GM12875 (cell line): ENCODE data around the gene CENPC.

Source experiments
- H3K4me3 ChIP-seq: one replicate; pipeline ENCODE4 v1.5.1; 2011; ENCODE audit warnings: low read depth, low read length, control low read depth
- TF ChIP-seq, protein P1 (sequence below): IDR thresholded peaks from 2 replicates; pipeline ENCODE4 v1.5.1; 2011; ENCODE audit warnings: low read depth, mild to moderate bottlenecking, control low read depth, inconsistent platforms, low read length, moderate library complexity, borderline replicate concordance; ENCODE audit not compliant: insufficient read depth

The CENPC gene, protein sequence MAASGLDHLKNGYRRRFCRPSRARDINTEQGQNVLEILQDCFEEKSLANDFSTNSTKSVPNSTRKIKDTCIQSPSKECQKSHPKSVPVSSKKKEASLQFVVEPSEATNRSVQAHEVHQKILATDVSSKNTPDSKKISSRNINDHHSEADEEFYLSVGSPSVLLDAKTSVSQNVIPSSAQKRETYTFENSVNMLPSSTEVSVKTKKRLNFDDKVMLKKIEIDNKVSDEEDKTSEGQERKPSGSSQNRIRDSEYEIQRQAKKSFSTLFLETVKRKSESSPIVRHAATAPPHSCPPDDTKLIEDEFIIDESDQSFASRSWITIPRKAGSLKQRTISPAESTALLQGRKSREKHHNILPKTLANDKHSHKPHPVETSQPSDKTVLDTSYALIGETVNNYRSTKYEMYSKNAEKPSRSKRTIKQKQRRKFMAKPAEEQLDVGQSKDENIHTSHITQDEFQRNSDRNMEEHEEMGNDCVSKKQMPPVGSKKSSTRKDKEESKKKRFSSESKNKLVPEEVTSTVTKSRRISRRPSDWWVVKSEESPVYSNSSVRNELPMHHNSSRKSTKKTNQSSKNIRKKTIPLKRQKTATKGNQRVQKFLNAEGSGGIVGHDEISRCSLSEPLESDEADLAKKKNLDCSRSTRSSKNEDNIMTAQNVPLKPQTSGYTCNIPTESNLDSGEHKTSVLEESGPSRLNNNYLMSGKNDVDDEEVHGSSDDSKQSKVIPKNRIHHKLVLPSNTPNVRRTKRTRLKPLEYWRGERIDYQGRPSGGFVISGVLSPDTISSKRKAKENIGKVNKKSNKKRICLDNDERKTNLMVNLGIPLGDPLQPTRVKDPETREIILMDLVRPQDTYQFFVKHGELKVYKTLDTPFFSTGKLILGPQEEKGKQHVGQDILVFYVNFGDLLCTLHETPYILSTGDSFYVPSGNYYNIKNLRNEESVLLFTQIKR

DNA sequence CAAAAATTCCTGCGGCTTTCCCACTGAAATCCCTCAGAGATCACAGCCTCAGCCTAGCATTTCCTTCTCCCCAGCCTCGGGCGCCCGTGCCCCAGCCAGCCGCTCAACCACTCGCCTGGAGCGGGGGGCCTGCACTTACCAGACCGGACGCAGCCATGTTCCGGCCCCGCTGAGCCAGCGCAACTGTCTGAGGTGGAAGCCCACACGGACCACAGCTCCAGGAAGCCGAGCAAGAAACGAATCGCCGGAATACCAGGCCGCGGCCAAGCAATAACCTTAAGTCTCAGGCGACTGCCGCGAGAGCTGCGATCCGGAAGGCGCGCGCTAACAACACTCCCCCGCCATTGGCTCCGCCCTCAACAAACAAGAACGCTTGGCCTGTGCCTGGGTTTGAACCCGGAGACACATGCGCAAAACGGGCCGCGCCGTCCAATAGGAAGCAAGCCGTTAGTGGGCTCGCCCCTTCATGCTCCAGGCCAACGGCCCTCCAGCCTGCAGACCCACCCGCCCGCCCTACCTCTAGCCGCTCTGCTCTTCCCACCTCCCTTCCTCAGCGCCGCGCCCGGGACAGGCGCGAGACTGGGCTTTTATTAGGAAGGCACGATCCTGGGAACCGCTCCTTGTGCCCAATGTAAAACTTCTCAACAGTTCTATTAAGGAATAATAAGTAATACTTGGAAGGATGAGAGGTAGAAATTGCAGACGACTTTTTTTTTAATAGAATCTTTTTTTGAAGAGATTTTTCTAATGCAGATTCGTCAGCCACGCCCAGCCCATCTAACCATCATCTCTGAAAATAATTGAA lies at the start of gene CENPC:
Gene CENPC, minus strand, starts transcription at position 305 of the 805 bp plus-strand sequence. Its CDS starts 148 bp downstream, at position 157.
- TF ChIP-seq, protein P1, sequence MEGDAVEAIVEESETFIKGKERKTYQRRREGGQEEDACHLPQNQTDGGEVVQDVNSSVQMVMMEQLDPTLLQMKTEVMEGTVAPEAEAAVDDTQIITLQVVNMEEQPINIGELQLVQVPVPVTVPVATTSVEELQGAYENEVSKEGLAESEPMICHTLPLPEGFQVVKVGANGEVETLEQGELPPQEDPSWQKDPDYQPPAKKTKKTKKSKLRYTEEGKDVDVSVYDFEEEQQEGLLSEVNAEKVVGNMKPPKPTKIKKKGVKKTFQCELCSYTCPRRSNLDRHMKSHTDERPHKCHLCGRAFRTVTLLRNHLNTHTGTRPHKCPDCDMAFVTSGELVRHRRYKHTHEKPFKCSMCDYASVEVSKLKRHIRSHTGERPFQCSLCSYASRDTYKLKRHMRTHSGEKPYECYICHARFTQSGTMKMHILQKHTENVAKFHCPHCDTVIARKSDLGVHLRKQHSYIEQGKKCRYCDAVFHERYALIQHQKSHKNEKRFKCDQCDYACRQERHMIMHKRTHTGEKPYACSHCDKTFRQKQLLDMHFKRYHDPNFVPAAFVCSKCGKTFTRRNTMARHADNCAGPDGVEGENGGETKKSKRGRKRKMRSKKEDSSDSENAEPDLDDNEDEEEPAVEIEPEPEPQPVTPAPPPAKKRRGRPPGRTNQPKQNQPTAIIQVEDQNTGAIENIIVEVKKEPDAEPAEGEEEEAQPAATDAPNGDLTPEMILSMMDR = no peak
- peak within 1 kb of the TSS; percentile 59 for H3K4me3 ChIP-seq

- no peak overlapping the region for H3K4me3 ChIP-seq
Measured at GRCh38 chr4:67593741-67594175, 48.5 kb upstream of the CENPC start.

DNA sequence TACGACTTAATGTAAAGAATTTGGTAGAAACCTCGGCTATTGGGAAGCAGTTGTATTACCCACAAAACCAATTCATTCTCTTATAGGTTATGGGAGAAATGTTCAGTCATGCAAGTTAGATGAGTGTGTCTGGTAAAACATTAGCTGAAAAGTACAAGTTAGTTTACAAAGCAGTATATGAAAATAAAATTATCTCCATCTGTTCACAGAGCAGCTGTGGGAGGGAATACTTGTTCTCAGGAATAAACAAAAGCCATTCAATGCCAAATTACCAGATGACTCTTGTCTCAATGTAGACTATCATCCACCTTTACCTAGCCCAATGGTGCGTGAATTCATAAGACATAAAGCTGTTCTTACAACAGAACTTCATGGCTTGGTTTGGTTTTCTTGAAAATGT lies 41.9 kb upstream of the CENPC start:
- TF ChIP-seq, protein P1 = no peak
- H3K4me3 ChIP-seq = no peak overlapping the region

More at GRCh38 chr4:67593741-67594175, 48.5 kb upstream of the CENPC start:
- TF ChIP-seq, protein P1 = no peak

DNA sequence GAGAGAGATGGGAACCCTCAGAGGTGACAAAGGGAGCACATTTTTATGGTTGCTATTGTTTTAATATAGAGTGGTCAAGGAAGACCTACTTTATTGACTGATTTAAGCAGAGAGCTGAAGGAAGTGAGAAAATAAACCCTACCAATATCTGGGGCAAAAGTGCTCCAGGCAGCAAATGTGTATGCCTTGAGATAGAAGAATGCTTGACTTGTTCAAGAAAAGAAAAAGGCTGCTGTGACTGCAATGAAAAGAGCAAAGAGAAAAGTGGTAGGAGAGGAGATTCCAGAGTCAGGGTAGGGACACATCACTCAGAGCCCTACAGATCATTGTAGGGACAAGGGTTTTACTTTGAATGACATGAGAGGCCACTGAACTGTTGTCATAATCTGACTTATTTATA lies 39.2 kb upstream of the CENPC start:
- TF ChIP-seq, protein P1 = no peak
- H3K4me3 ChIP-seq = no peak overlapping the region

- H3K4me3 ChIP-seq = no peak overlapping the region
- TF ChIP-seq, protein P1 = no peak
Measured at GRCh38 chr4:67581913-67582312, 36.6 kb upstream of the CENPC start.

GRCh38 chr4:67581208-67581857 lies 36.0 kb upstream of the CENPC start:
- TF ChIP-seq, protein P1 = no peak
- peak overlapping the region; percentile 16 for H3K4me3 ChIP-seq
